ENCODE results near the gene PTPRH.
A peak's percentile ranks its signal among the peaks of the same experiment; 100 is the strongest.
"Not testable (repeated sequence)": the region's sequence is repeated elsewhere in the genome, so short reads cannot be mapped to it uniquely, and the experiment has no call there.

The PTPRH gene

DNA sequence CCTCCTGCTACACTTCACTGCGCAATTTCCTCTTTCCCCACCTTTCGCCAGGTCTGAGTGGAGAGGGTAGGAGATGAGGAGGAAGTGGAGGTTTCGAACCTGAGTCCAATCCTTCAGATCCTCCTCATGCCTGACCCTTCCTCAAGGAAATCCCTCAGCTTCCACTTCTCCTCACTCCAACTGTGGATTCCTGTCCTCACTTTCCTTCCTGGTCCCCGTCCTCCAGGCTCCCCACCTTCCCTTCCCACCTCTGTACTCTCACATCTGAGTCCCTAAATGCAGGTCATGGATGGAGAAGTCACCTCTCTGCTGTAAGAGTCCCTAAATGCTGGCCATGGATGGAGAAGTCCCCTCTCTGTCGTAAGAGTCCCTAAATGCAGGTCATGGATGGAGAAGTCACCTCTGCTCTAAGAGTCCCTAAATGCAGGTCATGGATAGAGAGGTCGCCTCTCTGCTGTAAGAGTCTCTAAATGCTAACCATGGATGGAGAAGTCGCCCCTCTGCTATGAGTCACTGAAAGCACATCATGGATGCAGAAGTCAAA lies 16.2 kb upstream of the PTPRH start:
- no peak for DNase-seq (ENCODE audit: low read depth)

DNA sequence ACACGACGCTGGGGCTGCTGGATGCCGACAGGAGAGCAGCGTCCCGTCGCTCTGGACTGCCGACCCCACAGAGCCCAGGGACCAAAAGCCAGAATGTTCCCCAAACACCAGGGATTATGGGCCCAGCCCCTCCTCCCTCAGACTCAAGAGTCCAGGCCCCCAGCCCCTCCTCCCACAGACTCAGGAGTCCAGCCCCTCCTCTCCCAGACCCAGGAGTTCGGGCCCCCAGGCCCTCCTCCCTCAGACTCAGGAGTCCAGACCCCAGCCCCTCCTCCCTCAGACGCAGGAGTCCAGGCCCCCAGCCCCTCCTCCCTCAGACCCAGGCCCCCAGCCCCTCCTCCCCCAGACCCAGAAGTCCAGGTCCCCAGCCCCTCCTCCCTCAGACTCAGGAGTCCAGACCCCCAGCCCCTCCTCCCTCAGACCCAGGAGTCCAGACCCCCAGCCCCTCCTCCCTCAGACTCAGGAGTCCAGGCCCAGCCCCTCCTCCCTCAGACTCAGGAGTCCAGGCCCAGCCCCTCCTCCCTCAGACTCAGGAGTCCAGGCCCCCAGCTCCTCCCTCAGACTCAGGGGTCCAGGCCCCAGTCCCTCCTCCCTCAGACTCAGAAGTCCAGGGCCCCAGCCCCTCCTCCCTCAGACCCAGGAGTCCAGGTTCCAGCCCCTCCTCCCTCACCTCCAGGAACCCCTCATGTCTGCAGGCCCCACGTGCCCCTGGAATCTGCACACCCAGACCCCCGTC lies 15.5 kb upstream of the PTPRH start:
- not testable (repeated sequence) for DNase-seq (ENCODE audit: low read depth)

DNA sequence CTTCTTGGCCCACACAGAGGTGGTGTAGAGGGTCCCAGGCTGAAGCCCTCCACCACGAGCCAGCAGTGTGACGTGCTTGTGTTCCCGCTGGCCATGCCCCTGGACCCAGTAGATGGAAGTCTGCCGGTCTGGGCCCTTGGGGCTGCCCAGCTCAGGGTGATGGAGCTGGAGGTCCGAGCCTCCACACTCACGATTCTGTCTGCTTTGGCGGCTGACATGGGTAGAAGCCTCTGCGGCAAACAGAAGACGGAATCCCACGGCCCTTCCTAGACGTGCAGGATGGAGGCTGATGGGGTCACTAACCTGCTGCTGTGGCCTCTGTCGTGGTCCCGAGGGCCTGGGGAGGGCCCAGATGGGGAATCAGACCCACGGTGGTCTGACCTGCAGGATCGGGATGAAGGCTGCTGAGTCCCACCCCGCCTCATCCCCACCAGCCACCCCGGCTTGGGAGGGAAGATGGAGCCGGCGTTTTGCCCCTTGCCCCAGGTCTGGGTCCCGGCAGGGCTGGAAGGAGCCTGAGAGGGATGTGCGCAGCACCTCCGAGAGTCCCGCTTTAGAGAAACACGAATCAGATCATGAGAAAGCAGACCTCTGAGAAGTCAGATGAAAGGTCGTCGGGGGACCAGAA lies 14.9 kb upstream of the PTPRH start:
- DNase-seq (ENCODE audit: low read depth): no peak

DNA sequence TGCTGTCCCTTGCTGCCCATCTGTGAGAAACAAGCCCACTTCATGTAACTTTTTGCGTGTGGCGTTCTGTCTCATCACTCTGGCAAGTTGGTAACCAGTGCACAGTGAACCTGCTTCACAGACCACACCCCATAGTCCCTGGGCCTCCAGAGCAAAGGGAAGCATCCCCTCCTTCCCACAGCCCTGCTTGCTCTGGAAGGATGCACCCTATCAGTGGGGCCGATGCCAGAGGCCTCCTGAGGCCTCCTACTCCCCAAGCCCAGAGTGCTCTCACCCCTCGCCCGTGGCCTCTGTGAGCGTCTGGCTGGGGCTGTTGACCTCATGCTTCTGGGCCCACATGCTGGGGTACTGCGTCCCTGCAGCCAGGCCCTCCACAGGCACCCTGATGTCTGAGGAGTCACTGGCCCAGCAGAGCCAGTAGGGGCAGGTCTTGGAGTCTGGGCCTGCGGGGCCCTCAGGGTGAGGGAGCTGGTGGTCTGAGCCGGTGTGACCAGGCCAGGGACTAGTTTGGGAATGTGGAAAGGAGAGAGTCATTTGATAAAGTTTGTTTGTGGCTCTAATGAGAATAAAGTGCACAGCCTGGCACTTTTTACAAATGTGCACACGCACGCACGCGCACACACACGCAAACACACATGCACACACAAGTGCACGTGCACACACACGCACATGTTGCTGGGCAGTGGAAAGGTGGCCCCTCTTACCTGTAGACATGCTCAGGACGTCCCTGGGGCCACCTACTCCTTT lies 14.2 kb upstream of the PTPRH start:
- no peak for DNase-seq (ENCODE audit: low read depth)

DNA sequence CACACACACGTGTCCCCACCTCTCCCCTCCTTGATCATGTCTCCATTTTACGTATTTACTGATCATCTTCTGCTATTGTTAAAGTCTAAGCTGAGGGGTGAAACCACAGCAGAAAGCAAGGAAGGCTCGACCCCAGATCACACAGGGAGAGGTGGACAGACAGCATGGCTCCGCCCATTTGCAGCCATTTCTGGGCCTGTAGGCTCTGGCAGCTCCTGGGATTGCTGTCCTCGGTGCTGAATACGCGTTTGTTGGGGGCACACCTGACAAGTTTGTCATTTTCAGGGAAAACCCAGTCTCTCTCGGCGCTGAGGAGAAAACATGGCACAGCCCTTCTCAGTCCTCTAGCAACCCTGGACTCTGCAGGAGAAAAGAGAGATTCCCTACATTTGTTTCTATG lies 11.2 kb upstream of the PTPRH start:
- DNase-seq (ENCODE audit: low read depth): no peak

DNA sequence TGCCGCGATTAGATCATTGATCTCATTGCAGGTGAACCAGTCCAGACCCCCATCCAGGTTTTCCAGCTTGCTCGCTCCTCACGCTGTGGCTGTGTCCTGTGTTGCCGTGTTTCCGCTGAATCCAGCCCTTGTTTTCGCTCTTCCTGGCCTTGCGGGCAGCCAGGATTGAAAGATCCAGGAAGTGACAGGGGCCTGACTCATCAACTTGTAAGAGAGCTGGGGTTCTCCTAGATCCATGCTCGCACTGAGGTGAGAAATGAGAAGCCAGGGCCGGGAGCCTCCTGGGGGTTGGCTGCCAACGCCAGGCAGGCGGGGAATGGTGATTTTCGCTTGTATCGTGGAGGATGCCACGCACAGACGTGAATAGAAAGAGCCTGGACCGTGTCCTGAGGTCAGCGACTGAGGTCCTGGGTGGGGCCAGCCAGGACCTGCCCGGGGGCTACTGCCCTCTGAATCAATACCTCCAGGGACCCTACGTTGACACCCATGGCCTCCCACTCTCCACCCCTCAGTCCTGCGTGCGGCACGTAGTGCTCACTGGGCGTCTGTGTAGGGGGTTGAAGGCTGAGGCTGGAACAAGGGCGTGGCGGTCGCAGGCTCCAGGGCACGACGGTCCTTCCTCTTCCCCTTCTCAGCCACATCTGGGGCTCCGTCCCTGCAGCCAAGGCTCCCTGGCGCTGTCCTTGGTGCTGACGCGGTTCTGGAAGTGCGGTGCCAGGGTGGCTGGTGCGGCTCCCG lies 7.3 kb upstream of the PTPRH start:
- DNase-seq (ENCODE audit: low read depth): peak; percentile 23

DNA sequence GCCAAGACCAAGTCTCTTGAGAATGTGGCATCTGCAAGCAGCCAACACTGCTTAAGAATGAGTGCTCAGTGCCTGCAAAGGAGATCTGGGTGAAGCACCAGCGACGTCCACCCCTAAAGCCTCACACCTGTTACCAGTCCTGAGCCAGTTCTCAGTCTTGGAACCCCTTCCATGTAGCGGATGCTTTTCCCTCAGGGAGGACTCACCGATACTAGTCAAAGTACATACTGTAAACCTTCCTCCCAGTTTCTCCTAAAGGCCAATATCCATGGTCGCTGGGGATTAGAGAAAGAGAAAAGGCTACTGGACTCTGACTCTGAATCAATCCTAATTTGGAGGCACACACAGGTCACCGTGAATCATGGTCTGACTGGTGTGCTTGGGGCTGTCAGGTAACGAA lies 4.2 kb upstream of the PTPRH start:
- DNase-seq (ENCODE audit: low read depth): no peak

DNA sequence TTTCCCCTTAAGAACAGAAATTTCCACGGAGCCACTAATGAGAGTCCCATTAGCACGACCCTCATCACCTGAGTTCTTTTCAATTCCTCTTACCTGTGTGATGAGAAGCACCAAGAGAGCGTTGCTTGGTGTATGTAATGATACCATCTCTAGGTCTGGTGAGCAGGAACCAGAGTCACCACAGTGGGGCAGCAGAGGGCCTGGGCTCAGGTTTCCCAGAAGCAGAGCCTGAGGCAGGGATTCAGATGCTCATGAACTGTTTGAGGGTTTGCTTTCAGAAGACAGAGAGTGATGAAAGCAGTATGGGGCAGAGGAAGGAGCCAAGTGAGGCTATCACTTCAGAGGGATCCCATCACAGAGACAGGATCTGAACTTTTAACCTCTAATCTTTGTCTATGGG lies 3.1 kb upstream of the PTPRH start:
- DNase-seq (ENCODE audit: low read depth): no peak

DNA sequence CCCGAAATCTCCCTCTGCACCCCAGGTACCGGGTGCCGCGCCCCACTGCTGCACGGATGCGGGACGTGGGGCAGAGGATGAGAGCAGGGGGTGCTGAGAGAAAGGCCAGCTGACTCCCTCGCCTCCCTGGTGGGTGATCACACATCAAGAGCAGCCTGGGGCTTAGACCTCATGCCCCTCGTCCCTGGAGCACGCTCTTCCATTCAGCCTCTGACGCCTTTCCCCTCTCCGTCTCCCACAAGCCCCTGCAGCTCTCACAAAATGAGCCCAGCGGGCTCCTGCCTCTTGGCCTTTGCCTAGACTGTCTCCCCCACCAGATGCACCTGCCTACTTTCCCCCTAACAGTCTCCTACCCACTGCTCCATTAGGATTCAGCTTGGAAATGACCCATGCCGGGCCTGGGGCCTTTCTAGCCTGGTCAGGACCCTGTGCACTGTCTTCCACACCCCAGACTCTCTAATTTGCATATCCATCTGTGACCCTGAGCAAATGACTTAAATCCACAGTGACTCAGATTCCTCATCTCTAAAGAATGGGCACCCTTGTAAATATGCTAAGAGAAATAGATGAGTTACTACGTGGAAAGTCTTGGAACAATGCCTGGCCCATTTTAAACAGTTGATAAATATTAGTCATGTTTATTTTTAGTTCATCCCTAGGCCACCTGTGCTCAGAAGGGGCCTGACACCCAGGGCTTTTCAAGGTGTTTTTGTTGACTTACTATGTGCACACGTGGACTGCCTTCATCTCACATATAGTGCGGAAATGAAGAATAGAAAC lies 582 bp upstream of the PTPRH start:
- no peak for DNase-seq (ENCODE audit: low read depth)

DNA sequence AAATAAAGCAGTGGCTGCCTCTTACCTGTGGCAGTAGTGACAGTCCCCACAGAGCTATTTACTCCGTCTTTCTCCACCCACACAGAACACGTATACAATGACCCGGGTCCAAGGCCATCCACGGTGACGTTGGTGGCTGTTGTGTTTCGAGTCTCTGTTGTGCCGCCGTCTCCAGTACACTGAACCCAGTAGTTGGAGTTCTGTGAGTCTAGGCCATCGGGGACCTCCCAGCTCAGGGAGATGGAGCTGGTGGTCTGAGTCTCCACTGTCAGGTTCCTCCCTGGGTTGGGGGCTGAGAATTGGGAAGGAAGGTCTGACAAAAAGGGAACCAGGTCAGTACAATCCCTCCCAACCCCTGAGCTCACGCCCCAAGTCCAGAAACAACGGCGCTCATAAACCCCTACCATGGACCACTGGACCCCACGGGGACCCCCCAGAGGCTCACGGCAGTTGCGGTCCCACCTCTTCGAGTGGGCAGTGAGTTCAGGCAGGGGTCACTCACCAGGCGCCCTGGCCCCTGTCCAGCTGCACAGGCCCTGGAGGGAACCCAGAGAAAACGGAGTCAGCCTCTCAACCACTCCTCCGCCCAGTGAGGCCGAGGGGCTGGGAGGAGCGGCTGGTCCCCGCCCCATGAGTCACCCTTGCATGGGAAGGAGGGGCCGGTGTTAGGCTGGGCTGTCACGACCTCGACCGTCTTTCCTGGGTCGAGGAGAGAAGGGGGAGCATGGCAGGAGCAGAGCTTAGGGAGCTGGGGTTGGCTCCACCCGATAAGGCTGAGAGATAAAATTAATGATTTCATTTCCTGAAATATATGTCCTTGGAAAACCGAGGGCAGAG lies 2.4 kb downstream of the PTPRH start:
- no peak for DNase-seq (ENCODE audit: low read depth)

DNA sequence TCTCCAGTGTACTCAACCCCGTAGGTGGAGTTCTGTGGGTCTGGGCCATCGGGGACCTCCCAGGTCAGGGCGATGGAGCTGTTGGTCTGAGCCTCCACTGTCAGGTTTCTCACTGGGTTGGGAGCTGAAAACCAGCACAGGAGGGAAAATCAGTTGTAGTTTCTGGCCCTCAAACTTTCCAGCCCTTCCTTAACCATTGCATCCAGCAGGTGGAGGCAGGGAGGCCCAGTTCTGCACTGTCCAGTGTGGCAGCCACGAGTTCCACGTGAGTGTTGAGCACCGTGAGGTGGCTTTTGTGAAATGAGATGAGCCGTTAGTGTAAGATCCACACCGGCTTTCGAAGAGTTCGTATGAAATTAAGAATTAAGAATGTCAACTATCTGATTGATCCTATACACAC lies 7.1 kb downstream of the PTPRH start:
- DNase-seq (ENCODE audit: low read depth): not testable (repeated sequence)

DNA sequence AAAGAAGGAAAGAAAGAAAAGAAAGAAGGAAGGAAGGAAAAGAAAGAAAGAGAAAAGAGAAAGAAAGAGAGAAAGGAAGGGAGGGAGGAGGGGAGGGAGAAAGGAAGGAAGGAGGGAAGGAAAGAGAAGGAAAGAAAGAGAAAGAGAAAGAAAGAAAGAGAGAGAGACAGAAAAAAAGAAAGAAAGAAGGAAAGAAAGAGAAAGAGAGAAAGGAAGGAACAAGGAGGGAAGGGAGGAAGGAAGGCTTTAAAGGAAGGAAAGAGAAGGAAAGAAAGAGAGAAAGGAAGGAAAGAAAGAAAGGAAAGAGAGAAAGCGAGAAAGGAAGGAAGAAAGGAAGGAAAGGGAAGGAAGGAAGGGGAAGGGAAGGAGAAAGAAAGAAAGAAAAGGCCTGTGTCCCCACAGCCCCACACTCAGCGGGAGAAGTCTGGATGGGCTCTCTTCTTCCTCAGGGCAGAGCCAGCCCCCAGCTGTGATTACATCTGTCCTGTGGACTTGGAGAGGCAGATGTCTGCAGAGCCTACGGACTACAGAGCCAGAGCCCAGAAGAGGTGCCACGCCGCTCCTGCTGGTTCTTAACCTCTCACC lies 9.6 kb downstream of the PTPRH start:
- DNase-seq (ENCODE audit: low read depth): no peak

DNA sequence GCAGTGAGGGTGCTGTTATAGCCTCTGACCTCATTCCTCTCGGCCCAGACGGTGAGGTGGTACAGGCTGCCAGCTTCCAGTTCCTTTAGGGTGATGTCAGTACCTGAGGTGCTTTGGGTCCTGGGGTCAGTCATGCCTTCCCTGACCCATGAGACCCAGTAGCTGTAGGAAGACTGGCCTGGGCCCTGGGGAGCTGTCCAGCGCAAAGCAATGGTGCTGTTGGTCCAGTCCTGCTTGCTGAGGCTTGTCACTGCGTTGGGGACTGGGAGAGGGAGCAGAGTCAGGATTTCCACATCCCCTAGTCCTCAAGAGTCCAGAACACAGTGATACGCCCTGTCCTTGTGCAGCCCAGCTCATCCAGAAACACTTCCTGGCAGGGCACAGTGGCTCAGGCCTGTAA lies 10.7 kb downstream of the PTPRH start:
- no peak for DNase-seq (ENCODE audit: low read depth)

DNA sequence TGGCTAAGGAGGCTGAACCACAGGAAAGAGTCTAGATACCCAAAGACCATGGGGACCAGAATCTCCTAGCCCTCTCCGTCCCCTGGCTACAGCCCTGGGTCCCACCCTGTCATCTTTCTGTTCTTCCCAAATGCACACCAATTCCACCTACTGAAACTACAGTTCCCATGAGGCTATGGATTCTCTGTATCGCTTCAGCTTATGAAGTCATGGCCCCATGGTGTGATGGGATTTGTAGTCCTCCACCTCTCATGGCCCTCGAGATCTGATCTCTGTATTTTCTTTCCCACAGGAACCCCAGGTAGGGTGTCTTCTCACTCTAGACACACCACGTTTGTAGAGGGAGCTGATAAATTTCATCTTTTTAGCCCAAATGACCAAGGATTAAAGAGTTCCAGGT lies 11.8 kb downstream of the PTPRH start:
- DNase-seq (ENCODE audit: low read depth): no peak

DNA sequence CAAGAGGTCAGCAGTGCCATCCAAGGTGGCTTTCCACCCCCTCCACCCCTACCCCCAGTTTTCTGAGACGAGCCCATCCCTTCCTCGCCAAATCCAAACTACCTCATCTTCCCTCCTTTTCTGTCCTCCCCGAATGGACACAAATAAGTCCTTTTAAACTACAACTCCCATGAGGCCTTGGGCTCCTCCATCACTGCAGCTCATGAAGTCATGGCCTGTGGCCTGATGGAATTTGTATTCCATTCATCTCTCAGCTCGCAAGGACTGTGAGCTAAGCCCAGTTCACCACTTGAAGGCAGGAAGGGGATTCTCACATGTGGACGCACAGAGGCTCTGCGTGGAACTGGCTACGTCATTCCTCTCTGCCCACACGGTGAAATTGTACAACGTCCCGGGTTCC lies 12.5 kb downstream of the PTPRH start:
- DNase-seq (ENCODE audit: low read depth): no peak

DNA sequence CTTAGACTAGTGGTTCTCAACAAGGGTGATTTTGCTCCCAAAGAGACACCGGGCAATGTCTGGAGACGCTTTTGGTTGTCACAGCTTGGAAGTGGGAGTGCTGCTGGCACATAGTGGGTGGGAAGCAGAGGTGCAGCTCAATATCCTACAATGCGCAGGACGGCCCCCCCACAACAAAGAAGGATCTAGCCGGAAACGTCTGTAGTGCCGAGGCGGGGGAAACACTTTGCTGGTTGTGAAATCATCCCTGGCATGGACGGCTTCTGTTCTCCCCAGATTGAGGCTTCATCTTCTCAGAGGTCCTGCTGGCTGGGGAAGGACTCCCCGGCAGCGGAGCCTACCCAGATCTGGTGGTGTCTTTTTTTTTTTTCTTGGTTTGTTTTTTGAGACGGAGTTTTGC lies 15.8 kb downstream of the PTPRH start:
- DNase-seq (ENCODE audit: low read depth): no peak

DNA sequence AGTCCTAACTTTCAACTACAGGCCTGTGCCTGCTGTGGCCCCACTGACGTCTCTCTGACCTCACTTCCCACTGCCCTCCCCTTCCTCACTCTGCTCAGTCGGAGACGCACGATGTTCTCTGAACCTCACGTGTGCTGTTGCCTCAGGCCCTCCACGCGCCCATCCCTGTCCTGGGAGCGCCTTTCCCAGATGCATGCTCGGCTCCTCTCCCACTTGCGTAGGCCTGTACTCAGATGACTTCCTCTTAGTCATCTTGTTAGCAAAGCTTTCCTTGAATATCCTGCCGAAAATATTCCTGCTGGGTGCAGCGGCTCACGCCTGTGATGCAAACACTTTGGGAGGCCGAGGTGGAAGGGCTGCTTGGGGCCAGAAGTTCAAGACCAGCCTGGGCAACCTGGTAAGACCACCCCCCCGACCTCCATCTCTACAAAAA lies 19.9 kb downstream of the PTPRH start:
- no peak for DNase-seq (ENCODE audit: low read depth)

DNA sequence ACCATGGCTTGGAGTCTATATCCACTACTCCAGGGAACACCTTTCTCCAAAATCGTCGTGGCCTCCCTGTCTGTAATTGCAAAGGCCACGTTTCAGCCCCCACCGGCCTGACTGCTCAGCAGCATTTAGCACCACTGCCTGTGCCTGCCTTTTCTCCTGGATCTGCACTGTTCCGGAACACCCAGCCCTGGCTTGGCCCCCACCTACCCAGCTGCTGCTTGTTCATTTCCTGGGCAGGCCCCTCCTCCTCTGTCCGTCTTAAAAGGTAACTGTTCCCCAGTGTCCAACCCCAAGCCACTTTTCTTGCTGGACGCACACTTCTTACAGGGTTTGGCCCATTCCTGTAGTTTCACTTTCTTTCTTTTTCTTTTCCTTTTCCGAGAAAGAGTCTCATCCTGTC lies 20.7 kb downstream of the PTPRH start:
- no peak for DNase-seq (ENCODE audit: low read depth)

DNA sequence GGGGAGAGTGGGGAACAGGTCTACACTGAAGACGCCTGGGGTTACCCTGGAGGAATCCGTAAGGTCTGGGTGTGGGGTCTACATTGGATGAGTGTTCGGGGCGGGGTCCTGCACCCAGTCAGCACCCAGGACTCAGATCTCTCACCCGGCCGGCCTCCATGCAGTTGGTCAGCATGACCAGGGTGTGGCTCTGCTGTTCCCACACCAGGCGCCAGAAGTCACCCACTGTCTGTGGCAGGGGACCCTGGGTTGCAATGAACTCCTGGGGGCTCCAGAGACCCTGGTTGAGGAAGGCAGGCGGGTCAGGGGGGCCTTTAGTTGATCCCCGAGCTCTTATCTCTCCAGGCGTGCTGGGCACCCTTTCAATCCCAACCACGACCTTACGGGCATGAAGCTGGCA lies 23.2 kb downstream of the PTPRH start:
- DNase-seq (ENCODE audit: low read depth): no peak

DNA sequence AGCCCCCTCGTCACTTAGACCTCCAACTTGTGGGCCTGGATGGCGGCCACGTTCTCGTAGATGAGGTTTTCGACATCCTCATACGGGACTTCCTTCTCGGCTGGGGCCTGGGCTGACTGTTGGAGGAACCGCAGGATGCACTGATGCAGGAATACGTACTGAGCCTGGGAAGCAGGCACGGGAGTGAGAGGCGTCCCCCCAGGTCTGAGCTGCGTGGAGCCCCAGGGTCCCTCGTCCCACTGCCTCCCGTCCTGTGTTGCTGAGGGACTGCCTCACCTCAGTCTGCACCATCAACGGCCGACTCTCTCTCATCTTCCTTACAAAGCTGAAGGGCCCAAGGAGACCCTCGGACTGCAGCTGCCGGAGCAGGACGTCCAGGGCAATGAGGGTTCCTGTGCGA lies 27.6 kb downstream of the PTPRH start:
- no peak for DNase-seq (ENCODE audit: low read depth)

Measured in T follicular helper cell (primary cell).